MM.1S (cell line): ENCODE data around the gene SLC4A11.

Source experiments
- DNase-seq: peaks from one replicate; pipeline ENCODE4 v3.0.0-alpha.2; 2015
- H2AFZ ChIP-seq: fragments of 300-600 bp; sonication (generic); 2 replicates; pipeline ENCODE4 v1.6.0; 2016; ENCODE audit warnings: antibody characterized with exemption, low read length
- H3F3A ChIP-seq: fragments of 300-600 bp; sonication (generic); 2 replicates; pipeline ENCODE4 v1.6.1; 2016; ENCODE audit warnings: mild to moderate bottlenecking, antibody characterized with exemption, low read length, moderate library complexity, mixed read lengths; ENCODE audit not compliant: insufficient read depth
- H3K27ac ChIP-seq: fragments of 300-600 bp; sonication (generic); 2 replicates; pipeline ENCODE4 v1.5.1; 2016; ENCODE audit warnings: mild to moderate bottlenecking, low read length
- H3K27me3 ChIP-seq: fragments of 300-600 bp; sonication (generic); replicated peaks from 2 replicates; pipeline ENCODE4 v1.6.0; 2016; ENCODE audit warnings: low read length; ENCODE audit not compliant: insufficient read depth
- H3K36me3 ChIP-seq: fragments of 300-600 bp; sonication (generic); replicated peaks from 2 replicates; pipeline ENCODE4 v1.6.1; 2016; ENCODE audit warnings: mild to moderate bottlenecking, low read length, mixed read lengths; ENCODE audit not compliant: insufficient read depth
- H3K4me1 ChIP-seq: fragments of 300-600 bp; sonication (generic); 2 replicates; pipeline ENCODE4 v1.6.1; 2016; ENCODE audit warnings: low read length, mixed read lengths
- H3K4me2 ChIP-seq: fragments of 300-600 bp; sonication (generic); 2 replicates; pipeline ENCODE4 v1.6.0; 2016; ENCODE audit warnings: low read depth, low read length
- H3K4me3 ChIP-seq: fragments of 300-600 bp; sonication (generic); 2 replicates; pipeline ENCODE4 v1.5.1; 2016; ENCODE audit warnings: low read length, mixed read lengths
- H3K79me2 ChIP-seq: fragments of 300-600 bp; sonication (generic); 2 replicates; pipeline ENCODE4 v1.6.1; 2016; ENCODE audit warnings: mixed run types, low read length, mixed read lengths
- H3K9ac ChIP-seq: fragments of 300-600 bp; sonication (generic); 2 replicates; pipeline ENCODE4 v1.6.1; 2016; ENCODE audit warnings: low read length, mixed read lengths
- H3K9me2 ChIP-seq: fragments of 300-600 bp; sonication (generic); replicated peaks from 2 replicates; pipeline ENCODE4 v1.6.1; 2016; ENCODE audit warnings: mild to moderate bottlenecking, low read length, mixed read lengths; ENCODE audit not compliant: insufficient read depth
- H3K9me3 ChIP-seq: fragments of 300-600 bp; sonication (generic); replicated peaks from 2 replicates; pipeline ENCODE4 v1.6.1; 2016; ENCODE audit warnings: mild to moderate bottlenecking, low read length, mixed read lengths; ENCODE audit not compliant: insufficient read depth
- H4K20me1 ChIP-seq: fragments of 300-600 bp; sonication (generic); 2 replicates; pipeline ENCODE4 v1.6.1; 2016; ENCODE audit warnings: mild to moderate bottlenecking, low read length, moderate library complexity, mixed read lengths; ENCODE audit not compliant: insufficient read depth
- EZH2 ChIP-seq: fragments of 300-600 bp; sonication (generic); optimal IDR thresholded peaks from 2 replicates; pipeline ENCODE3; 2017; ENCODE audit warnings: low read depth, mild to moderate bottlenecking, antibody characterized with exemption, low read length, mixed read lengths
- EZH2phosphoT487 ChIP-seq: fragments of 300-600 bp; sonication (generic); IDR thresholded peaks from 2 replicates; pipeline ENCODE4 v1.6.1; 2018; ENCODE audit warnings: antibody characterized with exemption, low read length
- TF ChIP-seq, protein P1 (sequence below): fragments of 300-600 bp; sonication (generic); IDR thresholded peaks from 2 replicates; pipeline ENCODE4 v1.5.1; 2016; ENCODE audit warnings: antibody characterized with exemption, low read length, mixed read lengths

Gene SLC4A11

DNA sequence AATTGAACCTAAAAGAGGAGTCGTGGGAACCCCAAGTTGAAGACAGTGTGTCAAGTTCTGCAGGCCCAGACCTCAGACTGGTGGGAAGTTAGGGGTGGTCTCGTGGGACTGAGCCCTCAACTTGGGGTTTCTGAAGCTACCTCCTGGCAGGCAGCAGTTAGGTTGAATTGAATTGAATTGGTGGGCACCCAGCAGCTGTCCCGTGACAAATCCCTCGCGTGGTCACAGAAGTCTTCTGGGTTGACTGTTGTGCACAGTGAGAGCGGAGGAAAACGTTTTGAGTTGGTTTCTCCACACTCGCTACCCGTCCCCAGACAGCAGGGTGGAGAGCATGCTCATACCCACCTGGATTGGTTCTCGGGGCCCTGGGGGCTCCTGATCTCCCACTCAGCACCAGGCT lies 12.9 kb downstream of the SLC4A11 start:
- DNase-seq: no peak
- H3F3A ChIP-seq: no peaks in the 10 kb centered on the region
- no peaks in the 10 kb centered on the region for H3K9me3 ChIP-seq
- H3K36me3 ChIP-seq: no peaks in the 10 kb centered on the region
- no peak overlapping the region for H3K4me3 ChIP-seq
- H3K79me2 ChIP-seq: no peaks in the 10 kb centered on the region
- no peaks in the 10 kb centered on the region for H3K27me3 ChIP-seq
- no peak overlapping the region for H3K9ac ChIP-seq
- H4K20me1 ChIP-seq: no peaks in the 10 kb centered on the region
- H3K9me2 ChIP-seq: no peaks in the 10 kb centered on the region
- no peak overlapping the region for H3K4me2 ChIP-seq
- H2AFZ ChIP-seq: no peak overlapping the region
- no peak overlapping the region for H3K27ac ChIP-seq
- no peak for TF ChIP-seq EZH2
- TF ChIP-seq, protein P1, sequence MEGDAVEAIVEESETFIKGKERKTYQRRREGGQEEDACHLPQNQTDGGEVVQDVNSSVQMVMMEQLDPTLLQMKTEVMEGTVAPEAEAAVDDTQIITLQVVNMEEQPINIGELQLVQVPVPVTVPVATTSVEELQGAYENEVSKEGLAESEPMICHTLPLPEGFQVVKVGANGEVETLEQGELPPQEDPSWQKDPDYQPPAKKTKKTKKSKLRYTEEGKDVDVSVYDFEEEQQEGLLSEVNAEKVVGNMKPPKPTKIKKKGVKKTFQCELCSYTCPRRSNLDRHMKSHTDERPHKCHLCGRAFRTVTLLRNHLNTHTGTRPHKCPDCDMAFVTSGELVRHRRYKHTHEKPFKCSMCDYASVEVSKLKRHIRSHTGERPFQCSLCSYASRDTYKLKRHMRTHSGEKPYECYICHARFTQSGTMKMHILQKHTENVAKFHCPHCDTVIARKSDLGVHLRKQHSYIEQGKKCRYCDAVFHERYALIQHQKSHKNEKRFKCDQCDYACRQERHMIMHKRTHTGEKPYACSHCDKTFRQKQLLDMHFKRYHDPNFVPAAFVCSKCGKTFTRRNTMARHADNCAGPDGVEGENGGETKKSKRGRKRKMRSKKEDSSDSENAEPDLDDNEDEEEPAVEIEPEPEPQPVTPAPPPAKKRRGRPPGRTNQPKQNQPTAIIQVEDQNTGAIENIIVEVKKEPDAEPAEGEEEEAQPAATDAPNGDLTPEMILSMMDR: no peak
- TF ChIP-seq EZH2phosphoT487: no peak
- H3K4me1 ChIP-seq: no peaks in the 10 kb centered on the region

DNA sequence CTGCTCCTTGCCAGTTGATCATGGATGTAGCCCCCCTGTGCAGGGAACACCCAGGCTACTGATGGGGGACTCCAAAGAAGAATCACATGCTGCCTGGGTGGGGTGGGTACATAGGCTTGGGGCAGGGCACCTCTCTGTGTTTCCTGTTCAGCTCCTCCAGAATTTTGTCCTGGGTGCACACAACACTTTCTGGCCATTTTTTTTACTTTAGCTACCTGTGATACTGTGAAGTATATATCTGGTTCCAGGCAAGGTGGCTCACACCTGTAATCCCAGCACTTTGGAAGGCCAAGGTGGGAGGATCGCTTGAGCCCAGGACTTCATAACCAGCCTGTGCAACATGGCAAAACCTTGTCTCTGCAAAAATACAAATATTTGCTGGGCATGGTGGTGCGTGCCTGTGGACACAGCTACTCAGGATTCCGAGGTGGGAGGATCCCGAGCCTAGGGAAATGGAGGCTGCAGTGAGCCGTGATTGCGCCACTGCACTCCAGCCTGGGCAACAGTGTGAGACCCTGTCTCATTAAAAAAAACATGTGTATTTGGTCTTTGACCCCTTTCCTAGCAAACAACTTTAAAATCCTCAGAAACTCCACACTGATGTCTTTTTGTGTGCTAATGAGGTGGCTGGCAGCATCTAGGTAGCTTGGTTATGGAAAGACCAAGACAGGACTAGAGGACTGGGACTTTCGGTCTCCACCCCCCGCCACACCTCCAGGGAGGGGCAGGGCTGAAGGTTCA lies 14.1 kb downstream of the SLC4A11 start:
- no peak for DNase-seq
- H3K79me2 ChIP-seq: no peaks in the 10 kb centered on the region
- H3K27me3 ChIP-seq: no peaks in the 10 kb centered on the region
- H3K36me3 ChIP-seq: no peaks in the 10 kb centered on the region
- H3K27ac ChIP-seq: no peak overlapping the region
- H3K9me3 ChIP-seq: no peaks in the 10 kb centered on the region
- no peak overlapping the region for H2AFZ ChIP-seq
- no peaks in the 10 kb centered on the region for H3F3A ChIP-seq
- no peak overlapping the region for H3K9ac ChIP-seq
- H4K20me1 ChIP-seq: no peaks in the 10 kb centered on the region
- TF ChIP-seq EZH2phosphoT487: no peak
- H3K4me2 ChIP-seq: no peak overlapping the region
- H3K4me3 ChIP-seq: no peak overlapping the region
- no peaks in the 10 kb centered on the region for H3K4me1 ChIP-seq
- no peaks in the 10 kb centered on the region for H3K9me2 ChIP-seq

DNA sequence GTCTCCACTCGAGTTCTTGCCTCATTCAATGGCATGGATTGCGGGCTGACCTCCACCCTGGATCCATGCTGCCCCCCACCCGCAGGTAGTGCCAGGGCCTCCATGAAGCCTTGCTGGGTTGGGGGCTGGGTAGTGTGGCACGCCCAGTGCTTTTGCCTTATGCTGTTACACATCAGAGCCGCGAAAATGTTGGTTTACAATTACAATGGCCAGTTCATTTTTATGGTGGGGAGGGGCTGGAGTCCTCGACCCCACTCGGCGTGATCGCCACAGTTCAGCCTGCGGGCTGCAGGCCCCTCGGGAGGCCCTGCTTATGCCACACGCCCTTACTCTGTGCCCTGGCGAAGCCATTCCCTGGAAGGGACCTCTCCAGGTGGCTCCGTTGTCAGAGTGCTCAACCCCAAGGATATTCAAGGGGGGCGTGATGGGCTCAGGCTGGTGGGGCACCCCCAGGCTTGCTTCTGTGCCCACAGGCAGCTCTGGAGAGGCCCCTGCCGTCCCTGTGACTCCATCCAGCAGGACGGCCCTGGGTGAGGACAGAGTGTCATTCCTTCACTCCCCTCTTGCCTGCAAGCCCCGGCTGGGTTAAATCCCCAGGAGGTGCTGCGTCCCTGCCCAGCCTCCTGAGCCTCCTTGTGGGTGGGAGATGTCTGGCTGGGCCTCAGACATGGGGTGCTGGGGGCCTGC lies 14.9 kb downstream of the SLC4A11 start:
- Histone ChIP-seq H2AFZ (no peak overlapping the region), H3F3A (no peaks in the 10 kb centered on the region), H3K4me3 (no peak overlapping the region), H3K27me3 (no peaks in the 10 kb centered on the region), H3K27ac (no peak overlapping the region), H3K9me2 (no peaks in the 10 kb centered on the region), H3K9ac (no peak overlapping the region), H3K4me1 (no peaks in the 10 kb centered on the region), H3K36me3 (no peaks in the 10 kb centered on the region), H4K20me1 (no peaks in the 10 kb centered on the region), H3K4me2 (no peak overlapping the region), H3K79me2 (no peaks in the 10 kb centered on the region), H3K9me3 (no peaks in the 10 kb centered on the region)
- TF ChIP-seq EZH2: no peak
- no peak for TF ChIP-seq EZH2phosphoT487
- TF ChIP-seq, protein P1: no peak
- no peak for DNase-seq

DNA sequence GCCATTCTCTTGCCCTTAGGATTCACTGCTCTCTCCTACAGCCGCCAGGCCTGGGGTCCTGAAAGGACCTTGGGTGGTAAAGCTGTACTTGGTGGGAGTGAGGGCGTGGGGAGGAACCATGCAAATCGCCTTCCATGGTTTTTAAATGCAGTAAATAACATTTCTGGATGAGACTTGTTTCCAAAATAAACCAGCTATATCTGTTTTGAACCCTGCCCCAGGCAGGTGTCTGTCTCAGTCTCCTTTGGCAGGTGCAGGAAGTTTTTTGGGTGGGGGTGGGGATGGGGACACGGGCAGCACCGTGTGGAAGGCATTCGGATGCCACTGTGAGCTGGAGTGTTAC lies 15.4 kb downstream of the SLC4A11 start:
- H3K9me2 ChIP-seq: no peaks in the 10 kb centered on the region
- TF ChIP-seq, protein P1: no peak
- TF ChIP-seq EZH2 (no peak), EZH2phosphoT487 (no peak)
- no peak overlapping the region for H3K9ac ChIP-seq
- H3K27ac ChIP-seq: no peak overlapping the region
- no peaks in the 10 kb centered on the region for H3K79me2 ChIP-seq
- no peak overlapping the region for H3K4me3 ChIP-seq
- no peaks in the 10 kb centered on the region for H3K9me3 ChIP-seq
- no peaks in the 10 kb centered on the region for H3K36me3 ChIP-seq
- no peaks in the 10 kb centered on the region for H3K27me3 ChIP-seq
- H4K20me1 ChIP-seq: no peaks in the 10 kb centered on the region
- H2AFZ ChIP-seq: no peak overlapping the region
- no peak for DNase-seq
- H3K4me1 ChIP-seq: no peaks in the 10 kb centered on the region
- H3K4me2 ChIP-seq: no peak overlapping the region
- H3F3A ChIP-seq: no peaks in the 10 kb centered on the region
